PFSK-1 (cell line): ENCODE data around the gene USP34.

Source experiments
- FOXP2 ChIP-seq: optimal IDR thresholded peaks from 2 replicates; pipeline ENCODE3; 2011; ENCODE audit warnings: borderline replicate concordance, control low read depth, inconsistent platforms; ENCODE audit not compliant: insufficient read depth; ENCODE audit errors: extremely low read length, extremely low read depth
- POLR2AphosphoS5 ChIP-seq: IDR thresholded peaks from 2 replicates; pipeline ENCODE4 v1.6.1; 2012; ENCODE audit warnings: low read depth, mild to moderate bottlenecking, control low read depth, low read length, moderate library complexity
- REST ChIP-seq, 2 experiments: IDR thresholded peaks; 2 replicates each; pipeline versions ENCODE4 v1.6.1 to v1.8.0; 2011 to 2012; ENCODE audit warnings: low read depth in 2 of 2, low read length in 2 of 2, control low read depth in 1 of 2, inconsistent platforms in 1 of 2, mild to moderate bottlenecking in 1 of 2, moderate library complexity in 1 of 2; ENCODE audit not compliant: insufficient read depth in 1 of 2
- SIN3A ChIP-seq: IDR thresholded peaks from 2 replicates; pipeline ENCODE4 v1.6.1; 2012; ENCODE audit warnings: mild to moderate bottlenecking, low read length, moderate library complexity, borderline replicate concordance; ENCODE audit not compliant: insufficient read depth
- TAF1 ChIP-seq: IDR thresholded peaks from 2 replicates; pipeline ENCODE4 v1.6.1; 2012; ENCODE audit warnings: low read length, control low read depth, borderline replicate concordance; ENCODE audit not compliant: insufficient read depth

USP34 gene

GRCh38 chr2:61141151-61141550, 329.7 kb downstream of the USP34 start:
- TF ChIP-seq POLR2AphosphoS5 (no peak), REST (IDR thresholded peaks at IDR 0.05; ENCODE audit: insufficient read depth in 1 of 2, low read depth in 2 of 2, low read length in 2 of 2) (no peak), TAF1 (no peak), SIN3A (no peak), FOXP2 (no peak)

- TF ChIP-seq REST (IDR thresholded peaks at IDR 0.05; ENCODE audit: insufficient read depth in 1 of 2, low read depth in 2 of 2, low read length in 2 of 2): no peak
- no peak for TF ChIP-seq SIN3A
- no peak for TF ChIP-seq POLR2AphosphoS5
- no peak for TF ChIP-seq FOXP2
Measured at GRCh38 chr2:61138859-61139258, 332.0 kb downstream of the USP34 start.
